ENCODE data around the gene C11orf91.

DNA sequence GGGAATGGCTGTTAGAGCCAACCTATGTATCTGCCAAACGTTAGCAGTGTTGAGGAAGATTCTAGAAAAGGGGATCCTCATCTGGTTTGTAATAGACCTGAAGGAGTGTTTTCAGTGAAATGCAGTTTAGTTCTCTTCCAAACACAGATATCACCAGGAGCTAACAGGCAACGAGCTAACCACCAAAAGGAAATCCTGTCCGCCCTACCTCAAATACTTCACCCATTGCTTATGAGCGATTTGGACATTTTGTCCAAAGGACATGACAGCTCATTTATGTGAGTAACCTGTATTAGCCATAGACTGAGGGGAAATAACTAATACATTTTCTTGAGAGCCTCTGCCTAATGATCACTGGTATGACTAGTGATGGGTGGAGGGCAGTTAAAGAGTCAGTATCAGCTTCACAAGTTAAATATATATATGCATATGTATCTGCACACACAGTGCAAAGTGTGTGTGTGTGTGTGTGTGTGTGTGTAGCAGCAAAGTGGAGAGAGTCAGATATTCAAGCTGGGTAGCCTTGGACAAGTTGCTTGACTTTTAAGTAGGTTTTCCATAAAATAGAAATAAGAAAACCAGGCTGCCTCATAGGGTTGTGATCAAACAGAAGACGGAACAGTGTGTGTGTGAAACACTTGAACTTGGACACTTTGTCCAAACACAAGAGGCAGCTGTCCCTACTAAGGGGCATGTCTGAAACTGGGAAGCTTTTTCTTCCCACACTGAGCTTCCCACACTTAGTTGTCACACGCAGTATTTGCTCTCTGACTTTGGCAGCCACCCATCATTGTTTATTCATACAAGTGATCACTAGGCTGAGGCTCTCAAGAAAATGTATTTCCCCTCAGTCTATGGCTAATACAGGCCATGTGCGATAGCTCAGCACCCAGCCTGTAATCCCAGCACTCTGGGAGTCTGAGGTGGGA, 940 bp upstream of the C11orf91 start:
- TF ChIP-seq, protein P1, sequence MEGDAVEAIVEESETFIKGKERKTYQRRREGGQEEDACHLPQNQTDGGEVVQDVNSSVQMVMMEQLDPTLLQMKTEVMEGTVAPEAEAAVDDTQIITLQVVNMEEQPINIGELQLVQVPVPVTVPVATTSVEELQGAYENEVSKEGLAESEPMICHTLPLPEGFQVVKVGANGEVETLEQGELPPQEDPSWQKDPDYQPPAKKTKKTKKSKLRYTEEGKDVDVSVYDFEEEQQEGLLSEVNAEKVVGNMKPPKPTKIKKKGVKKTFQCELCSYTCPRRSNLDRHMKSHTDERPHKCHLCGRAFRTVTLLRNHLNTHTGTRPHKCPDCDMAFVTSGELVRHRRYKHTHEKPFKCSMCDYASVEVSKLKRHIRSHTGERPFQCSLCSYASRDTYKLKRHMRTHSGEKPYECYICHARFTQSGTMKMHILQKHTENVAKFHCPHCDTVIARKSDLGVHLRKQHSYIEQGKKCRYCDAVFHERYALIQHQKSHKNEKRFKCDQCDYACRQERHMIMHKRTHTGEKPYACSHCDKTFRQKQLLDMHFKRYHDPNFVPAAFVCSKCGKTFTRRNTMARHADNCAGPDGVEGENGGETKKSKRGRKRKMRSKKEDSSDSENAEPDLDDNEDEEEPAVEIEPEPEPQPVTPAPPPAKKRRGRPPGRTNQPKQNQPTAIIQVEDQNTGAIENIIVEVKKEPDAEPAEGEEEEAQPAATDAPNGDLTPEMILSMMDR (conservative IDR thresholded peaks at IDR 0.05; ENCODE audit: low read length) = no peak
- no peak for TF ChIP-seq EZH2phosphoT487 (IDR thresholded peaks at IDR 0.05; ENCODE audit: borderline replicate concordance)

All from Loucy (cell line).